Endometrial microvascular endothelial cells (primary cell): ENCODE measurements around the gene CST9. TPM values are rescaled to one million over a fixed set of nuclear protein-coding genes. Genes with fewer than 3 reads are reported as not detected.
"Not testable (repeated sequence)": the region's sequence is repeated elsewhere in the genome, so short reads cannot be mapped to it uniquely, and the experiment has no call there.

Source experiments
- in situ Hi-C: cut with HindIII; loops from 2 replicates; pipeline ENCODE4 v1.10.0; 2017; ENCODE audit warnings: low sequenced_read_pairs, low pct_unique_long_range_greater_than_20kb; ENCODE audit errors: inconsistent ontology term
- total RNA-seq: library from RNA; depleted of rRNA; stranded (reverse); fragments of >200 nt; gene quantifications from one replicate; pipeline ENCODE4 v1.2.3, GENCODE V29; 2015; ENCODE audit errors: inconsistent ontology term

CST9 gene
- total RNA-seq, 1 donor from 2014 or later = not detected

DNA sequence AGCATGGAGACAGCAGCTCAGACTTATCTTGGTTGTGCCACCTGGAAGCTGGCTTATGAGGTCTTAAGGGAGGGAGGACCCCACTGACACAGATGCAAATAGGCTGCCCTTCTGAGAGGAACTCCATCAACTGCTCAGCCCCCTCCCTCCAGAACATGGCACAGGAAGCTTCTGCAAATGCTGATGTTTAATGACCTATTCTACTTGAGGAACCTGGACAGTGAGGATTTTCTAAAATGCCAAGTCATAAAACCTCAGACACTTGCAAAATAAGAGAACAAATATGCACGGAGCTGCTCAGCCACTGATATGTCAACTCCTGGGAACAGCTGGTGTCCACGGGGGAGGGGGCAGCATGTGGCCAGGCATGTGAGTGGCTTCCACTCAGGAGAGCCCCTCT is 3.5 kb downstream of the CST9 start:
- in situ Hi-C loops = no loop called here

GRCh38 chr20:23601715-23602114 is 4.0 kb downstream of the CST9 start:
- in situ Hi-C loops = no loop called here

DNA sequence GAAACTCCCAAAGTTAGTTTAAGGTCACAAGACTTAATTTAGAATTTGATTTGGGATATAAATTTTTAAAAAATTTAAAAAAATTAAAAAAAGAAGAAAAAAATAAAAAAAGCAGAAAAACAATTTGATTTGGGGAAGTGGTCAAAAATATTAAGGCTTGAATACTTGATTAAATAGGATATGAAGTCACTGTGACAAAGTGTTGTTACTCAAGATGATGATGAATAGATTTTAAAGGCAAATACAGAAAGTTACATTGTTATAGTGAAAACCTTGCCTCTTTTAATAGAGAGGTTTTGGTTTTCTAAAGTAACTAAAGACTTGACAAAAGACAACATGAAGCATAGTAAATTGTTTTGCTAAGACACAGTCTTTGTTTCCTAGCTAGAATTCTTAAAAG is 7.2 kb downstream of the CST9 start:
- in situ Hi-C loops = no loop called here

GRCh38 chr20:23596579-23597250 is 9.0 kb downstream of the CST9 start:
- in situ Hi-C loops = no loop called here

- in situ Hi-C loops = no loop called here
Measured at GRCh38 chr20:23595941-23596340, 9.8 kb downstream of the CST9 start.

DNA sequence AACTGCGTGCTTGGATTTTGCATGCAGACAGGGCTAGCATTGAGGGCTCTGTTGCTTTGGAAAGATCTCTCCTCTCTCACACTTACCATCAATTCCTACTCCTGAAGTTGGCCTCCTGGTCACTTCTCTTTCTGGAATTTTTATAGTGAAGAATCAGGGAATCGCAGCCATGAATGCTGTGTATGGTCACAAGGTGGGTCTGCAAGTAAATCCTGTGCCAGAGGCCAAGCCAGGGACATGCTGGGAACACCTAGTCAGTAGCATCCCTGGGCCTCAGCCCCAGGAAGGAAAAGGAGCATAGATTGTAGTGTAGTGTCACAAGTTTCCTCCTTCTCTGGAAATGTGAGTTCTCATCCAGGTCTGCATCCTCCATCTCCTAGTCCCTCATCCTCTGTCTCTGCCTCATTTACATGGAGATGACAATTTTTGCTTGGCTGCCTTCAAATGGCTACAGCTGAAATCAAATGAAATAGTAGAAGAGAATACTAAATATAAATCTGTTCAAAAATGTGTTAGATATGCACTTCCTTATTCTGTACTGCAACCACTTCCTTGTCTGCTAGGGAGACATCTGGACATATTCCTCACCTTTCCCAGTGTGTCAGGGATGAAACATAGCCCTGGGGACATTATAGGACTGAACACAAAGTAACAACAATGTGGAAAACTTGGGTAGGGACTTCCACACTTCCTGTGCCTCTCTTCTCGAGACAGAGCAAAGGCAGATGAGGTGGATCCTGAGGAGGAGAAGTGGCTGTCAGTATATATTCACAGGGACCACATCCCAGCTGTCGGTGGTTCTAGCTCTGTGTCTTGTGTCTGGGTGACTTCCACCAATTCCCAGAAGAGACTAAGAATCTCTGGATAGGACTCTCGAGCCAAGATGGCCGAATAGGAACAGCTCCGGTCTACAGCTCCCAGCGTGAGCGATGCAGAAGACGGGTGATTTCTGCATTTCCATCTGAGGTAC is 17.0 kb downstream of the CST9 start:
- in situ Hi-C loops = no loop called here

GRCh38 chr20:23587631-23588030 is 18.1 kb downstream of the CST9 start:
- in situ Hi-C loops = no loop called here

DNA sequence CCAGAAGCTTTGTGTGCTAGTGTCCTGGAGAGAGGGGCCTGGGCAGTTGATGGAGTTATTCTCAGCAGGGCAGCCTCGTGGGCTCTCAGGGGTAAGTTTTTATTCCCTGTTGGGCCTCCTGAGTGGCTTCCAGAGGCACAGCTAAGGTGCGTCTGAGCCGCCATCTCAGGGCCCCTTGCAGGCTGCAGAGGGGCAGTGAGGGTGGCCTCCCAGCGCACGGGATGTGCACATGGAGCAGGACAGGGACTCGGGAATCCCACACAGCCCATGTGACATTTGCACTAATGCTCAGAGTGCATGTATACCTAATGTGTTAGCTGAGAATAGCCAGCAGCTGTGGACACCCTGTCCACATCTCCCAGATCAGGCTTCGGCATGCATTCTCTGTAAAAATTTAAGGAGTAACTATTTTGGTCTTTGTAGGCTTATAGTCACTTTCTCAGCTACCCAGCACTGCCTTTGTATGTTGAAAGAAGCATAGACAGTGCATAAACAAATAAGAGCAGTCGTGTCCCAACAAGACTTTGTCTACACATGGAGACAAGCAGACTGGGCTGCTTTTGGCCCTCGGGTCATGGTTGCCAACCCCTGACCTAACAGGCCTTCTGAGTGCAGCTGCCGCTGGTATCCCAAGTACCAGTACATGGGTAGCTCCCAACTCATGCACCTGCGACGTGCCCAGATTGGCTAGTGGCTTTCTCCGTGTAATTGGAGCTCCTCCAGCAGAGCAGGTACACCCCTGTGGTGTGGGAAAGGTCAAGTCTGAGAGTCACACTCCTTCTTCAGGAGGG is 18.8 kb downstream of the CST9 start:
- in situ Hi-C loops = no loop called here

DNA sequence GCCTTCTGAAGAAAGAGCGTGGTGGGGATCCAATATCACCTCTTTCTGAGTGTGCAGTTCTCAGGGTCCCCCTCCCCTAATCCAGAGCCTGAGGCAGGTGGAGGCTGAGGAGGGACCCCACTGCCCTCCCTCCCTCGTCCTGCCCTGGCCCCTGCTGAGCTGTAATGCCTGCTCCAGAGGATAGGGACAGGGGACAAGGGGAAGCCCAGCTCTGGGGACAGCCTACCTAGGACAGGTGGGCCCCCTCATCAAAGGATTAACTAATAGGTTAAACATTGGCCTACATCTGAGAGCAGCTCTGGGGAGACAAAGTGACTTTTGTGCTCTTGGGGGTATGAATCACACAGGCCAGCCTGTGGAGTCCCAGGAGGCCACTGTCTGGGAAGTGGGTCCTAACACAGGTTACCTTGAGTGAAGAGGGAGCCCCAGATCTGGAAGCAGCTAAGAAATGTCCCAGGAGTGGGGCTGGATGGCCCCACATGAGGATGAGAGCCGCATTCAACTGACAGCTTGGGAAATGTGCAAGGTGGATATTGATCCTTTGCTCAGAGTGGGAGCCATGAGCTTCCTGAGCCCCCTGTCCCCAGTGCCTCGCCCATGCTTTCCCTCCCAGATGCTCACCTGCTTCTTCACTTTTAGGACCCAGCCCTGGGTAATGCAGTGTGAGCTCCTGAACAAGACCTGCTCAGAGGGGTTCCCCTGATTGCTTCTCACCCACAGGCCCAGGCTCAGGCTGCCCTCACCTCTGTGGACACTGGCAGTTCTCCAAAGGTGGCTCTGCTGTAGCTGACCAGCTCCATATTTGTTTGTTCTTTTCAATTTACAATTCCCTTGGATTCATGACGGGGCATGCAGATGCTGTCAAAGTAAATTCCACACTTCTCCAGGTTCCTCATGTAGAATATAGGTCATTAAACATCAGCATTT is 19.6 kb downstream of the CST9 start:
- in situ Hi-C loops = no loop called here

DNA sequence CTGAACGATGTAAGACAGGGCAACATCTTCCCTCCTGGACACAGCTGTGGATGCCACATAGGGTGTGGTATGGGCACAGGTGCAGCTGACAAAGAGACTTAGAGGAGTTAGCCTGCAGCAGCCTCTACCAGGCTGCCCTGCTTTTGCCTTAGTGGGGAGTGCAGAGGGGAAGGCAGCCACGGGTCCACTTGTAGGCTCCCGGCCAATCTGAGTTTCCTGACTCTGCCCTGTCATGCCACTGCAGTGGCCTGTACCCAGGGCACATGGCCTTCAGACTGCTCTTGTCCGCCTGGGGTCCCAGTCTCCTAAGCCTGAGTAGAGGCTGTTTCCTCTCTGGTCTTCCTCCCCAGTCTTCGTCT is 20.3 kb downstream of the CST9 start:
- in situ Hi-C loops = no loop called here

GRCh38 chr20:23584434-23585199 is 21.1 kb downstream of the CST9 start:
- in situ Hi-C loops = no loop called here

DNA sequence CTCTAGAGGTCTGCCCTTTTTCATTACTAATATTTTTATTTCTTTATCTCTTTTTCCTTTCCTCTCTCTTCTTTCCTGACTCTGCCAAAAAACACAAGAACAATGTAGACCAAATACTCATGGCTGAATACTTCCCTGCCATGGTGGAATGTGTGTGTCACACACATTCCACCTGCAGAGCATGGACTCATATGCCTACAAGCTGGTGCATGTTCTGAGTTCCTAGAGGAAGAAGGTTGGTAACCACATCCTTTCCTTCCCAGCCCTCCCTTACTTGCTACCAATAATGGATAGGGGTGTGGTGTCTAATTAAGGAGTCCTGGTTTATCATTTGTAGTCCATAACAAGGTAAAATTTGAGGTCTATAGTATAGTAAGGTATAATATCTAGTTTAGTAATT is 22.2 kb downstream of the CST9 start:
- in situ Hi-C loops = no loop called here

DNA sequence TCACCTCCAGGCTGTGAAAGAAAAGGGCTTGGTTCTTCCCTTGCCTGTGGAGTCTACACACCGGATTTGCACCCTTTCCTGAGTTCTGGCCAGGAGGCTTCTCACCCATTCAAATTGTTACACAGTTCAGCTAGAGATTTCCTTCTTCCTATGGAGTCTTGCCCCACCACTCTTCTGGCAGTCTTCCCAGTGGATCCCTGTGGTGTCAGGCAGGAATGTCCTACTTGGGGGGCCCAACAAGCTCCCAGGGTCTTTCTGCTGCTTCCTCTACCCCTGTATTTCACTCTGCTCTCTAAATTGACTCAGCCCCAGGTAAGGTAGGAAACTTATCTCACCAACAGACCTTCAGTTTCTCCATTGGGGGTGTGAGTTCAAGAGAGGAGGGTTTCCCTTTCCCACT is 23.4 kb downstream of the CST9 start:
- in situ Hi-C loops = no loop called here

- in situ Hi-C loops = not testable (repeated sequence)
Measured at GRCh38 chr20:23581833-23582232, 23.9 kb downstream of the CST9 start.

DNA sequence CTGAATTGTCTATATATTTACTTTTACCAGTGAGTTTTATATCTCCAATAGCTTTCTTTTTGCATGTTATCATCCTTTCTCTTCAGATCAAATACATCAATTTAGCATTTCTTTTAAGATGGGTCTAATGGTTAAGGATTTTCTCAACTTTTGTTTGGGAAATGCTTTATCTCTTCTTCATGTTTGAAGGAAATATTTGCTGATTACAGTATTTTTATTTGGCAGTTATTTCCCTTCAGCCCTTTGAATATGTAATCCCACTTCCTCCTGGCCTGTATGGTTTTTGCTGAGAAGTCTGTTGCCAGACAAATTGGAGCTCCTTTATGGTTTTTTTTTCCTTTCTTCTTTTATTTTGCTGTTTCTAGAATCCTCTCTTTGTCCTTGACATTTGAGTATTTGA is 30.7 kb downstream of the CST9 start:
- in situ Hi-C loops = no loop called here

- in situ Hi-C loops = no loop called here
Measured at GRCh38 chr20:23570178-23570760, 35.4 kb downstream of the CST9 start.

- in situ Hi-C loops = no loop called here
Measured at GRCh38 chr20:23569570-23569969, 36.1 kb downstream of the CST9 start.

DNA sequence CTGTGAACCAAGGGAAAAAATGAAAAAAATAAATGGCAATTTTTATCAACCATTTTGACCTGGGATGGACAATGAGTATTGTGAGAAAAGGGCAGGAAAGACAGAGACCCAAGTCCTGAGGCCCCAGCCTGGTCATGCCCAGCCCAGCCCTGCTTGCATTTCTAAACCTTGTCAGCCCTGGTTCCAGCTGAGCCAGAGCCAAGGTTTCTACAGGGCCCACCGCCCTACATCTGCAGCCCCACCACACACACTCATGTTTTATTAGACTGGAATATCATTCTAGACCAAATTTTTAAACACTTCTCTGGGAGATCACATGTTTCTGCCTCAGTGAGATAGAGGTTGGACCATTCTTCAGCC is 36.8 kb downstream of the CST9 start:
- in situ Hi-C loops = no loop called here
